BJ (cell line): ENCODE data around the gene CARD18. TPM values are rescaled to one million over a fixed set of nuclear protein-coding genes. Genes with fewer than 3 reads are reported as not detected.
A peak's percentile ranks its signal among the peaks of the same experiment; 100 is the strongest.

Source experiments
- CTCF ChIA-PET: fragments of 350-600 bp; formaldehyde crosslinking; extraction: SDS; loops from one replicate; lab custom pipeline; 2021; ENCODE audit warnings: antibody characterized with exemption, inconsistent platforms; lab: Yijun Ruan, JAX
- POLR2A ChIA-PET: fragments of 300-600 bp; sonication (Branson Sonifier 250); formaldehyde crosslinking; extraction: SDS; loops from one replicate; lab custom pipeline; 2021; ENCODE audit warnings: antibody characterized with exemption; lab: Charles Lee
- DNase-seq: peaks from one replicate; pipeline ENCODE4 v3.0.0-alpha.2; 2011; ENCODE audit warnings: low read depth
- H3K27me3 ChIP-seq: 2 replicates; pipeline ENCODE4 v1.6.0; 2011; ENCODE audit warnings: low read length; ENCODE audit not compliant: control insufficient read depth, insufficient read depth
- H3K36me3 ChIP-seq: 2 replicates; pipeline ENCODE4 v1.5.1; 2011; ENCODE audit warnings: low read length; ENCODE audit not compliant: control insufficient read depth, insufficient read depth
- H3K4me3 ChIP-seq: 2 replicates; pipeline ENCODE4 v1.5.1; 2011; ENCODE audit warnings: low read depth, mild to moderate bottlenecking, control low read depth, low read length
- CTCF ChIP-seq: IDR thresholded peaks from 2 replicates; pipeline ENCODE4 v1.5.1; 2011; ENCODE audit warnings: low read depth, mild to moderate bottlenecking, control low read depth, inconsistent platforms, low read length, moderate library complexity; ENCODE audit not compliant: insufficient read depth
- polyA plus RNA-seq: library from polyadenylated mRNA; depleted of rRNA; stranded (reverse); fragments of >200 nt; gene quantifications from 2 replicates; pipeline ENCODE4 v1.2.3, GENCODE V29; 2011

Gene CARD18
- polyA plus RNA-seq, 1 experiment = not detected

- CTCF ChIA-PET = no interaction called here
- POLR2A ChIA-PET = no interaction called here
- no peak for DNase-seq
- no peaks in the 10 kb centered on the region for H3K27me3 ChIP-seq
- TF ChIP-seq CTCF = no peak
- H3K36me3 ChIP-seq = no peaks in the 10 kb centered on the region
- no peak overlapping the region for H3K4me3 ChIP-seq
These were observed 13.8 kb upstream of the CARD18 start for GRCh38 chr11:105153392-105153791.

GRCh38 chr11:105152560-105152959 is 13.0 kb upstream of the CARD18 start:
- no peak for DNase-seq

GRCh38 chr11:105152021-105152512 is 12.5 kb upstream of the CARD18 start:
- H3K36me3 ChIP-seq = no peaks in the 10 kb centered on the region
- CTCF ChIA-PET = no interaction called here
- POLR2A ChIA-PET = no interaction called here
- no peak overlapping the region for H3K4me3 ChIP-seq
- no peaks in the 10 kb centered on the region for H3K27me3 ChIP-seq
- no peak for TF ChIP-seq CTCF
- peak; percentile 10 for DNase-seq

More at GRCh38 chr11:105152560-105152959, 13.0 kb upstream of the CARD18 start:
- ChIA-PET POLR2A (no interaction called here), CTCF (no interaction called here)
- Histone ChIP-seq H3K36me3 (no peaks in the 10 kb centered on the region), H3K4me3 (no peak overlapping the region), H3K27me3 (no peaks in the 10 kb centered on the region)
- TF ChIP-seq CTCF = no peak

GRCh38 chr11:105149477-105149876 is 9.9 kb upstream of the CARD18 start:
- no peak overlapping the region for H3K4me3 ChIP-seq
- H3K27me3 ChIP-seq = no peaks in the 10 kb centered on the region
- no peak for TF ChIP-seq CTCF
- H3K36me3 ChIP-seq = no peaks in the 10 kb centered on the region
- no peak for DNase-seq
- POLR2A ChIA-PET = no interaction called here
- CTCF ChIA-PET = interaction anchor here (0.5 kb wide), 1 partner anchor 94 kb away, joined by 3 read pairs; no protein-coding TSS in a partner anchor

- ChIA-PET CTCF (no interaction called here), POLR2A (no interaction called here)
- Histone ChIP-seq H3K36me3 (no peaks in the 10 kb centered on the region), H3K4me3 (no peak overlapping the region), H3K27me3 (no peaks in the 10 kb centered on the region)
- peak; percentile 5 for DNase-seq
- TF ChIP-seq CTCF = no peak
These were observed 8.7 kb upstream of the CARD18 start for GRCh38 chr11:105148241-105148640.
